ENCODE measurements around the gene NUDT14. TPM values are rescaled to one million over a fixed set of nuclear protein-coding genes. Genes with fewer than 3 reads are reported as not detected.

The NUDT14 gene
- total RNA-seq, 1 experiment from 2014 or later, result 75.3 TPM

DNA sequence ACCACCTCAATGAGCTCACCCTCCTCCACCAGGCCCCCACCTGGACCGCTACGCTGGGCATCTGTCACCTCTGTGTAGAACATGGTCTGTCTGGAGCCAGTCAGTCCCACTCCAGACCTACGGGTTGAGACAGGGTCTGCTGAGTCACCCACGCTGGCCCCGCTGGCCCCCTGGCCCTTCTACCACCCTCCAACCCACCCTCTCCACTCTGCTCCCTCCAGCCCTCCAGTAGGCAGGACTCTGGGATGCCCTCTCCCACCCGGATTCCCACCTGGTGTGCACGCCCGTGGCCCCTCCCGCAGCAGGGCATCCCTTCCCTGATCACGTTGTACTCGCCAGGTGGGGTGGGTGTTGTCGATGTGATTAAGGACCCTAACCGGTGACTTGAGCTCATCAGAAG is 8.0 kb downstream of the NUDT14 start:
- ChIA-PET CTCF (interaction anchor here (0.7 kb wide), 1 partner anchor 8 kb away, joined by 3 read pairs; the partner anchor contains the start of gene NUDT14), POLR2A (no interaction called here)
- in situ Hi-C loops (cut with HindIII; ENCODE audit: low pct_unique_long_range_greater_than_20kb, low sequenced_read_pairs), result no loop called here
- Histone ChIP-seq H3K36me3 (ENCODE audit: control insufficient read depth, insufficient read depth, low read length) (no peaks in the 10 kb centered on the region), H3K27me3 (ENCODE audit: control insufficient read depth, insufficient read depth, low read length) (no peaks in the 10 kb centered on the region), H3K9me3 (ENCODE audit: control insufficient read depth, insufficient read depth, low read depth, low read length) (no peaks in the 10 kb centered on the region), H3K4me1 (ENCODE audit: control insufficient read depth, insufficient read depth, low read length) (peaks cover 21% of the 10 kb centered on the region), H3K4me3 (ENCODE audit: low read depth in 2 of 2, low read length in 2 of 2) (no peak overlapping the region), H3K27ac (ENCODE audit: low read length) (no peak overlapping the region)
- BruUV-seq (replicated peaks), result no TSS peak
- DNase-seq (ENCODE audit: low read depth, low spot score) (no peak), ATAC-seq (no peak)
- intact Hi-C loops (cut with micrococcal nuclease; ENCODE audit: unreplicated experiment), result no loop called here
- TF ChIP-seq REST (IDR thresholded peaks at IDR 0.05; ENCODE audit: insufficient read depth in 1 of 2, low read depth in 2 of 2, low read length in 1 of 2) (no peak), SIN3A (IDR thresholded peaks at IDR 0.05; ENCODE audit: borderline replicate concordance, insufficient read depth, low read depth, low read length) (no peak), POLR2AphosphoS5 (IDR thresholded peaks at IDR 0.05; ENCODE audit: low read depth, low read length) (no peak), TCF7L2 (IDR thresholded peaks at IDR 0.05; ENCODE audit: low read depth, low read length) (no peak)
- TF ChIP-seq, protein P1, sequence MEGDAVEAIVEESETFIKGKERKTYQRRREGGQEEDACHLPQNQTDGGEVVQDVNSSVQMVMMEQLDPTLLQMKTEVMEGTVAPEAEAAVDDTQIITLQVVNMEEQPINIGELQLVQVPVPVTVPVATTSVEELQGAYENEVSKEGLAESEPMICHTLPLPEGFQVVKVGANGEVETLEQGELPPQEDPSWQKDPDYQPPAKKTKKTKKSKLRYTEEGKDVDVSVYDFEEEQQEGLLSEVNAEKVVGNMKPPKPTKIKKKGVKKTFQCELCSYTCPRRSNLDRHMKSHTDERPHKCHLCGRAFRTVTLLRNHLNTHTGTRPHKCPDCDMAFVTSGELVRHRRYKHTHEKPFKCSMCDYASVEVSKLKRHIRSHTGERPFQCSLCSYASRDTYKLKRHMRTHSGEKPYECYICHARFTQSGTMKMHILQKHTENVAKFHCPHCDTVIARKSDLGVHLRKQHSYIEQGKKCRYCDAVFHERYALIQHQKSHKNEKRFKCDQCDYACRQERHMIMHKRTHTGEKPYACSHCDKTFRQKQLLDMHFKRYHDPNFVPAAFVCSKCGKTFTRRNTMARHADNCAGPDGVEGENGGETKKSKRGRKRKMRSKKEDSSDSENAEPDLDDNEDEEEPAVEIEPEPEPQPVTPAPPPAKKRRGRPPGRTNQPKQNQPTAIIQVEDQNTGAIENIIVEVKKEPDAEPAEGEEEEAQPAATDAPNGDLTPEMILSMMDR (IDR thresholded peaks at IDR 0.05), result no peak

- no peak overlapping the region for H3K27ac ChIP-seq (ENCODE audit: low read length)
- DNase-seq (ENCODE audit: low read depth, low spot score) (no peak), ATAC-seq (no peak)
- no peaks in the 10 kb centered on the region for H3K36me3 ChIP-seq (ENCODE audit: control insufficient read depth, insufficient read depth, low read length)
- CTCF ChIA-PET, result interaction anchor here (0.5 kb wide), 1 partner anchor 9 kb away, joined by 4 read pairs; no protein-coding TSS in a partner anchor
- H3K9me3 ChIP-seq (ENCODE audit: control insufficient read depth, insufficient read depth, low read depth, low read length), result no peaks in the 10 kb centered on the region
- H3K4me3 ChIP-seq (ENCODE audit: low read depth in 2 of 2, low read length in 2 of 2), result no peak overlapping the region
- POLR2A ChIA-PET, result no interaction called here
- TF ChIP-seq POLR2AphosphoS5 (IDR thresholded peaks at IDR 0.05; ENCODE audit: low read depth, low read length) (no peak), REST (IDR thresholded peaks at IDR 0.05; ENCODE audit: insufficient read depth in 1 of 2, low read depth in 2 of 2, low read length in 1 of 2) (no peak), TCF7L2 (IDR thresholded peaks at IDR 0.05; ENCODE audit: low read depth, low read length) (no peak), SIN3A (IDR thresholded peaks at IDR 0.05; ENCODE audit: borderline replicate concordance, insufficient read depth, low read depth, low read length) (no peak)
- TF ChIP-seq, protein P1 (IDR thresholded peaks at IDR 0.05), result no peak
- no TSS peak for BruUV-seq (replicated peaks)
- H3K4me1 ChIP-seq (ENCODE audit: control insufficient read depth, insufficient read depth, low read length), result peaks cover 21% of the 10 kb centered on the region
- H3K27me3 ChIP-seq (ENCODE audit: control insufficient read depth, insufficient read depth, low read length), result no peaks in the 10 kb centered on the region
- intact Hi-C loops (cut with micrococcal nuclease; ENCODE audit: unreplicated experiment), result no loop called here
- in situ Hi-C loops (cut with HindIII; ENCODE audit: low pct_unique_long_range_greater_than_20kb, low sequenced_read_pairs), result no loop called here
Observed at GRCh38 chr14:105172476-105172875, 8.6 kb downstream of the NUDT14 start.
